Measurements from ENCODE around the gene MIER2. TPM values are rescaled to one million over a fixed set of nuclear protein-coding genes. Genes with fewer than 3 reads are reported as not detected.

Gene MIER2
- polyA plus RNA-seq, 4 donors = 10.3 to 18.9 (median 14.4) TPM

DNA sequence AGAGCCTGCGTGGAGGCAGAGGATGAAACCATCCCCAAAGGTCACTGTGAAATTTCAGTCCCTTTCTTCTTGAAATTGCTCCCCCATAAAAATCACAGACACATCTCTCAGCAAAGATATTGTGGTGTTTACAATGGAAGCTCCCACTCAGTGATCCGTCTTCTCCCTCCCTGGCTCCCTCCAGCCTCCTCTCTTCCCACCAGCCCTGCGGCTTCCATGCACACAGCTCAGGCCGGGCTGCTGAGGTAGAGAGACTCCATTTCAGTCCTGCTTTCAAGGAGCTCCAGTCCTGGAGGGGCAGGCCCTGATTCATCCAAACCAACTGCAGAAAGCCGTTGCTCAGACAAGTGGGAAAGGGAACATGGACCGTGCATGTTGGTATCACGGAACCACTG, 24.0 kb upstream of the MIER2 start:
- no peaks in the 10 kb centered on the region for H3K9me3 ChIP-seq (ENCODE audit: control insufficient read depth in 2 of 2, insufficient read depth in 1 of 2, low read depth in 1 of 2, low read length in 1 of 2)
- no peak overlapping the region for H3K27ac ChIP-seq (ENCODE audit: low read depth in 1 of 3, low read length in 2 of 3)
- H3K36me3 ChIP-seq (ENCODE audit: control insufficient read depth in 3 of 3, insufficient read depth in 2 of 3, low read depth in 1 of 3, low read length in 3 of 3) = no peaks in the 10 kb centered on the region
- H3K27me3 ChIP-seq (ENCODE audit: control insufficient read depth in 3 of 3, insufficient read depth in 3 of 3, low read length in 3 of 3) = peaks cover 0 to 6% (median 0%) of the 10 kb centered on the region in 3 donors
- no peak overlapping the region for H3K4me3 ChIP-seq (ENCODE audit: low read depth in 1 of 3, low read length in 3 of 3)
- 67 to 81% (median 69%) methylated on average over 7 of the region's 7 CpGs for WGBS, 3 donors
- no peaks in the 10 kb centered on the region for H3K4me1 ChIP-seq (ENCODE audit: control insufficient read depth in 3 of 3, insufficient read depth in 2 of 3, low read depth in 1 of 3, low read length in 2 of 3)
- FAIRE-seq (no peak), DNase-seq (no peak)

GRCh38 chr19:367963-368629, 23.5 kb upstream of the MIER2 start:
- H3K27me3 ChIP-seq (ENCODE audit: control insufficient read depth in 3 of 3, insufficient read depth in 3 of 3, low read length in 3 of 3) = peaks cover 0 to 6% (median 0%) of the 10 kb centered on the region in 3 donors
- 74 to 80% (median 74%) methylated on average over 22 of the region's 22 CpGs for WGBS, 3 donors
- H3K4me1 ChIP-seq (ENCODE audit: control insufficient read depth in 3 of 3, insufficient read depth in 2 of 3, low read depth in 1 of 3, low read length in 2 of 3) = no peaks in the 10 kb centered on the region
- no peak overlapping the region for H3K4me3 ChIP-seq (ENCODE audit: low read depth in 1 of 3, low read length in 3 of 3)
- DNase-seq (no peak), FAIRE-seq (no peak)
- no peak overlapping the region for H3K27ac ChIP-seq (ENCODE audit: low read depth in 1 of 3, low read length in 2 of 3)
- H3K9me3 ChIP-seq (ENCODE audit: control insufficient read depth in 2 of 2, insufficient read depth in 1 of 2, low read depth in 1 of 2, low read length in 1 of 2) = no peaks in the 10 kb centered on the region
- no peaks in the 10 kb centered on the region for H3K36me3 ChIP-seq (ENCODE audit: control insufficient read depth in 3 of 3, insufficient read depth in 2 of 3, low read depth in 1 of 3, low read length in 3 of 3)

- Histone ChIP-seq H3K27me3 (ENCODE audit: control insufficient read depth in 3 of 3, insufficient read depth in 3 of 3, low read length in 3 of 3) (peaks cover 0 to 2% (median 0%) of the 10 kb centered on the region in 3 donors), H3K4me1 (ENCODE audit: control insufficient read depth in 3 of 3, insufficient read depth in 2 of 3, low read depth in 1 of 3, low read length in 2 of 3) (no peaks in the 10 kb centered on the region), H3K4me3 (ENCODE audit: low read depth in 1 of 3, low read length in 3 of 3) (no peak overlapping the region), H3K27ac (ENCODE audit: low read depth in 1 of 3, low read length in 2 of 3) (no peak overlapping the region), H3K36me3 (ENCODE audit: control insufficient read depth in 3 of 3, insufficient read depth in 2 of 3, low read depth in 1 of 3, low read length in 3 of 3) (no peaks in the 10 kb centered on the region), H3K9me3 (ENCODE audit: control insufficient read depth in 2 of 2, insufficient read depth in 1 of 2, low read depth in 1 of 2, low read length in 1 of 2) (no peaks in the 10 kb centered on the region)
- DNase-seq (no peak), FAIRE-seq (no peak)
- WGBS, 3 donors = 84 to 89% (median 85%) methylated on average over 13 to 14 of the region's 14 CpGs
These were observed 23.0 kb upstream of the MIER2 start for GRCh38 chr19:367561-367960.

- WGBS, 3 donors = 87 to 93% (median 91%) methylated on average over 8 of the region's 8 CpGs
- no peaks in the 10 kb centered on the region for H3K27me3 ChIP-seq (ENCODE audit: control insufficient read depth in 3 of 3, insufficient read depth in 3 of 3, low read length in 3 of 3)
- H3K9me3 ChIP-seq (ENCODE audit: control insufficient read depth in 2 of 2, insufficient read depth in 1 of 2, low read depth in 1 of 2, low read length in 1 of 2) = no peaks in the 10 kb centered on the region
- FAIRE-seq = no peak
- no peak overlapping the region for H3K27ac ChIP-seq (ENCODE audit: low read depth in 1 of 3, low read length in 2 of 3)
- H3K4me3 ChIP-seq (ENCODE audit: low read depth in 1 of 3, low read length in 3 of 3) = no peak overlapping the region
- no peaks in the 10 kb centered on the region for H3K36me3 ChIP-seq (ENCODE audit: control insufficient read depth in 3 of 3, insufficient read depth in 2 of 3, low read depth in 1 of 3, low read length in 3 of 3)
- no peak for DNase-seq
- no peaks in the 10 kb centered on the region for H3K4me1 ChIP-seq (ENCODE audit: control insufficient read depth in 3 of 3, insufficient read depth in 2 of 3, low read depth in 1 of 3, low read length in 2 of 3)
These were observed 22.4 kb upstream of the MIER2 start for GRCh38 chr19:366951-367350.

DNA sequence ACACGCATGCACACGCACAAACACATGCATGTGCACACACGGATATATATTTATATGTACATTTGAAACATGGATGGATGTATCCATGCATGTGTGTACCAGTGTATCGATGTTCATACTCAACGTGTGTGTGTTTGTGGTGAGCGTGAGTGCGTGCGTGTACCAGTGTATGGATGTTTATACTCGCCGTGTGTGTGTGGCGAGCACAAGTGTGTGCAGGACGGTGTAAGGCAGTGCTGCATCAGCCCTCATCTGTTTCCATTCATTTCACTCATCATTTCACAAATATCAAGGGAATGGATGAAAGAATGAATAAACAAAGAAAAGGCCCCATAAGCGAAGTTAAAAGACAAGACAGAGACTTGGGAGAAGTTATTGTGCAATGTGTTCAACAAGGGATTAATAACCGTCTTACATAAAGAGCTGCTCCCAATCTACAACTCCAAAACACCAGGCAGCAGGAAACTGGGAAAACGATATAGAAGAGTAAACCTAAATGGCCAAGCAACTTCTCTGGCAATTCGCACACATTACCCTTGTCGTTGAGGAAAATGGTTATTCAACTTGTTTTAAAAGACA, 21.7 kb upstream of the MIER2 start:
- 88 to 91% (median 89%) methylated on average over 17 of the region's 17 CpGs for WGBS, 3 donors
- no peak for FAIRE-seq
- Histone ChIP-seq H3K27me3 (ENCODE audit: control insufficient read depth in 3 of 3, insufficient read depth in 3 of 3, low read length in 3 of 3) (no peaks in the 10 kb centered on the region), H3K4me1 (ENCODE audit: control insufficient read depth in 3 of 3, insufficient read depth in 2 of 3, low read depth in 1 of 3, low read length in 2 of 3) (no peaks in the 10 kb centered on the region), H3K36me3 (ENCODE audit: control insufficient read depth in 3 of 3, insufficient read depth in 2 of 3, low read depth in 1 of 3, low read length in 3 of 3) (no peaks in the 10 kb centered on the region), H3K27ac (ENCODE audit: low read depth in 1 of 3, low read length in 2 of 3) (no peak overlapping the region), H3K9me3 (ENCODE audit: control insufficient read depth in 2 of 2, insufficient read depth in 1 of 2, low read depth in 1 of 2, low read length in 1 of 2) (no peaks in the 10 kb centered on the region), H3K4me3 (ENCODE audit: low read depth in 1 of 3, low read length in 3 of 3) (no peak overlapping the region)
- DNase-seq = no peak

DNA sequence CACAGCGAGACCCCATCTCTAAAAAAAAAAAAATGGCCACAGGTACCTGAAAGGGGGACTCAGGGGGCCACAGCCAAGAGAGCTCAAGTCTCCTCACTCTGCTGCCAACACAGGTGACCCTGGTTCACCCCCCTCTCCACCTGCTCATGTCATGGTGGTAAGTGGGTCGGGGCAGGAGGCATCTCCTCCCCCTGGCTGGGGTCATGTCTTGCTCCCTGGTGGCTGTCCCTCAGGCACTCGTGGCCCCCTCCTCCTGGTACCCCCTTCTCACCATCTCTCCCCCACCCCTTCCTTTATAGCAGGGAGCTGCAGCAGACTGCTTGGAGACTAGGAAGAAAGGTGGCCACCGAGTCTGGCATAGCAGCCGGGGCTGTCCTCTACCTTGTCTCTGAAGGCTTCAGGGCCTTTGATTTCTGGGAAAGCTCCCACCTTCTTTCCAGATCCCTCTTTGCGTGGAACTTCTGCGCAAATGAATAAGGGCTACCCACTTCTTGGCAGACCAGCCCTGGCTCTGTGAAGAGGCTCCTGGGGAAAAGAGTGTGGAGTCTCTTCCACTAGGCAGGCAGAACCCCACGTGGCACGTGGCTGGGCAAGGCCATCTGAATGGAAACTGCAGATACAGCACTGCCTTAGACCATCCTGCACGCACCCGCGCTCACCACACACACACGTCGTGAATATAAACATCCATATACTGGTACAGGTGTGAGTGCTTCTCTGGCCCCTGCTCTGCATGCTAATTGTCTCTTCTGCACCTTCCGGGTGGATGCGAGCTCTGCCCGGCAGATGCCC, 20.1 kb upstream of the MIER2 start:
- Histone ChIP-seq H3K27ac (ENCODE audit: low read depth in 1 of 3, low read length in 2 of 3) (no peak overlapping the region), H3K36me3 (ENCODE audit: control insufficient read depth in 3 of 3, insufficient read depth in 2 of 3, low read depth in 1 of 3, low read length in 3 of 3) (no peaks in the 10 kb centered on the region), H3K4me1 (ENCODE audit: control insufficient read depth in 3 of 3, insufficient read depth in 2 of 3, low read depth in 1 of 3, low read length in 2 of 3) (no peaks in the 10 kb centered on the region), H3K9me3 (ENCODE audit: control insufficient read depth in 2 of 2, insufficient read depth in 1 of 2, low read depth in 1 of 2, low read length in 1 of 2) (no peaks in the 10 kb centered on the region), H3K4me3 (ENCODE audit: low read depth in 1 of 3, low read length in 3 of 3) (no peak overlapping the region), H3K27me3 (ENCODE audit: control insufficient read depth in 3 of 3, insufficient read depth in 3 of 3, low read length in 3 of 3) (no peaks in the 10 kb centered on the region)
- no peak for FAIRE-seq
- DNase-seq = no peak
- WGBS, 3 donors = 54 to 68% (median 61%) methylated on average over 17 of the region's 17 CpGs

DNA sequence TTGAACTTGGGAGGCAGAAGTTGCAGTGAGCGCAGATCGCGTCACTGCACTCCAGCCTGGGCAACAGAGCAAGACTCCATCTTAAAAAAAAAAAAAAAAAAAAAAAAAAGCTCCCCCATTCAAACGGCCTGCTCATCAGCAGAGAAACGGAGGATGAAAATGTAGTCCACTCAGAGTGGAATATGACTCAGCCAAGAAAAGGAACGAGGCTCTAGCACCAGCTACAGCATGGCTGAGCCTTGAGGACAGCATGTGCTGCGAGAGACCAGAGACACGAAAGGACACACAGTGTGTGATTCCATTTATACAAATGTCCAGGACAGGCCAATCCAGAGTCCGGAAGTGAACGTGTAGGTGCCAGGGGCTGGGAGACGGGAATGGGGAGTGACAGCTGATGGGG, 18.1 kb upstream of the MIER2 start:
- WGBS, 3 donors = 67 to 83% (median 75%) methylated on average over 11 of the region's 11 CpGs
- no peaks in the 10 kb centered on the region for H3K36me3 ChIP-seq (ENCODE audit: control insufficient read depth in 3 of 3, insufficient read depth in 2 of 3, low read depth in 1 of 3, low read length in 3 of 3)
- H3K9me3 ChIP-seq (ENCODE audit: control insufficient read depth in 2 of 2, insufficient read depth in 1 of 2, low read depth in 1 of 2, low read length in 1 of 2) = no peaks in the 10 kb centered on the region
- FAIRE-seq = no peak
- H3K4me1 ChIP-seq (ENCODE audit: control insufficient read depth in 3 of 3, insufficient read depth in 2 of 3, low read depth in 1 of 3, low read length in 2 of 3) = no peaks in the 10 kb centered on the region
- no peak for DNase-seq
- no peak overlapping the region for H3K27ac ChIP-seq (ENCODE audit: low read depth in 1 of 3, low read length in 2 of 3)
- H3K27me3 ChIP-seq (ENCODE audit: control insufficient read depth in 3 of 3, insufficient read depth in 3 of 3, low read length in 3 of 3) = peaks cover 0 to 3% (median 0%) of the 10 kb centered on the region in 3 donors
- no peak overlapping the region for H3K4me3 ChIP-seq (ENCODE audit: low read depth in 1 of 3, low read length in 3 of 3)

DNA sequence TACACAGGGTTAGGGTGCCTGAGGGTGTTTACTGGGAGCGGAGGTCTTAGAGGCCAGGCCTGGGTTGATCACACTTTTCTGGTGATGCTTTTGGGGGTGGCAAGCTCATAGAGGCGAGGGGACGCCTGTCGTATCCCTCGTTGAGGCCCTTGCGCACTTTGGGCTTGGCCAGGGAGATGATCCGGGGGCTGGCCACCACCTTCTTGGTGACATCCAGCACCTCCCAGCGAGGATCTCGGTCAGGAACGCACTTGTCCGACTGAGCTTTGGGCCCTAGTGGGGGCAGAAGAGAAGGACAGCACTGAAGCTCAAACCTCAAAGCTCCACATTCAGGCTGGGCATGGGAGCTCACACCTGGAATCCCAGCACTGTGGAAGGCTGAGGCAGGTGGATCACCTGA, 17.6 kb upstream of the MIER2 start:
- FAIRE-seq (no peak), DNase-seq (no peak)
- no peaks in the 10 kb centered on the region for H3K36me3 ChIP-seq (ENCODE audit: control insufficient read depth in 3 of 3, insufficient read depth in 2 of 3, low read depth in 1 of 3, low read length in 3 of 3)
- no peak overlapping the region for H3K27ac ChIP-seq (ENCODE audit: low read depth in 1 of 3, low read length in 2 of 3)
- WGBS, 3 donors = 87 to 93% (median 92%) methylated on average over 11 of the region's 11 CpGs
- H3K27me3 ChIP-seq (ENCODE audit: control insufficient read depth in 3 of 3, insufficient read depth in 3 of 3, low read length in 3 of 3) = peaks cover 0 to 3% (median 3%) of the 10 kb centered on the region in 3 donors
- no peaks in the 10 kb centered on the region for H3K4me1 ChIP-seq (ENCODE audit: control insufficient read depth in 3 of 3, insufficient read depth in 2 of 3, low read depth in 1 of 3, low read length in 2 of 3)
- no peaks in the 10 kb centered on the region for H3K9me3 ChIP-seq (ENCODE audit: control insufficient read depth in 2 of 2, insufficient read depth in 1 of 2, low read depth in 1 of 2, low read length in 1 of 2)
- no peak overlapping the region for H3K4me3 ChIP-seq (ENCODE audit: low read depth in 1 of 3, low read length in 3 of 3)
